ENCODE measurements around the gene ODF2.

- no peak for TF ChIP-seq CTCF (IDR thresholded peaks at IDR 0.05; ENCODE audit: extremely low read depth in 1 of 2, insufficient read depth in 1 of 2, low read depth in 1 of 2, low read length in 2 of 2)
- TF ChIP-seq POLR2A (IDR thresholded peaks at IDR 0.05; ENCODE audit: low read depth, low read length): no peak
- no peak for TF ChIP-seq MAX (IDR thresholded peaks at IDR 0.05; ENCODE audit: insufficient read depth, insufficient read length)
- TF ChIP-seq POLR2AphosphoS5 (IDR thresholded peaks at IDR 0.05; ENCODE audit: insufficient read depth, low read depth, low read length): no peak
- no peak for TF ChIP-seq EZH2 (IDR thresholded peaks at IDR 0.05; ENCODE audit: borderline replicate concordance, low read depth, low read length, severe bottlenecking)
- TF ChIP-seq GATA2 (IDR thresholded peaks at IDR 0.05; ENCODE audit: insufficient read depth, insufficient read length, low read depth, low read length): no peak
- no peak for TF ChIP-seq JUN (IDR thresholded peaks at IDR 0.05; ENCODE audit: borderline replicate concordance, insufficient read depth, insufficient read length, low read depth)
- TF ChIP-seq FOS (IDR thresholded peaks at IDR 0.05; ENCODE audit: borderline replicate concordance, insufficient read depth, low read length): no peak
- no peak for TF ChIP-seq MYC (IDR thresholded peaks at IDR 0.05; ENCODE audit: low read depth, low read length)
Observed at GRCh38 chr9:128431207-128431606, 24.6 kb upstream of the ODF2 start.
